ENCODE data around the gene RDH11.
"Not testable (repeated sequence)": the region's sequence is repeated elsewhere in the genome, so short reads cannot be mapped to it uniquely, and the experiment has no call there.

Gene RDH11

DNA sequence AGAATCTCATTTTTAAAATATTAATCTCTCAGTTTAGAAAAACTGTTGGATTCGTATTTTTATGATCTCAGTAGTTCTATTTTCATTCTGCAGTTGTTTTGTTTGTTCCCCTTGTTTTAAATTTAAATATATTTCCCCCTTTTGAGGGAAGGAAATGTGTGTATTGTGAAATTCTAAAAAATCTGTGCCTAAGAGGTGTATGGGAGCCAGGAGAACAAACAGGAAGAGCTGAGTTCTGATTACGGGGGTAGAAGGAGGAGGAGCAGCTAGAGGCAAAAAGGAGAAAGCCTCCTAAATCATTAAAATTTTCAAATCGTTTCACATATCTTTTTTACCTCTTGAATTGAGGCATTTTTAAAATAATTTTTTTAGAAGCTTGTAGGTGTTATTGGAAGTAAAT is 8.4 kb upstream of the RDH11 start:
- Histone ChIP-seq H3K27ac (no peak overlapping the region), H3K4me3 (no peak overlapping the region)
- no peak for DNase-seq (ENCODE audit: low spot score)
- TF ChIP-seq, protein P1, sequence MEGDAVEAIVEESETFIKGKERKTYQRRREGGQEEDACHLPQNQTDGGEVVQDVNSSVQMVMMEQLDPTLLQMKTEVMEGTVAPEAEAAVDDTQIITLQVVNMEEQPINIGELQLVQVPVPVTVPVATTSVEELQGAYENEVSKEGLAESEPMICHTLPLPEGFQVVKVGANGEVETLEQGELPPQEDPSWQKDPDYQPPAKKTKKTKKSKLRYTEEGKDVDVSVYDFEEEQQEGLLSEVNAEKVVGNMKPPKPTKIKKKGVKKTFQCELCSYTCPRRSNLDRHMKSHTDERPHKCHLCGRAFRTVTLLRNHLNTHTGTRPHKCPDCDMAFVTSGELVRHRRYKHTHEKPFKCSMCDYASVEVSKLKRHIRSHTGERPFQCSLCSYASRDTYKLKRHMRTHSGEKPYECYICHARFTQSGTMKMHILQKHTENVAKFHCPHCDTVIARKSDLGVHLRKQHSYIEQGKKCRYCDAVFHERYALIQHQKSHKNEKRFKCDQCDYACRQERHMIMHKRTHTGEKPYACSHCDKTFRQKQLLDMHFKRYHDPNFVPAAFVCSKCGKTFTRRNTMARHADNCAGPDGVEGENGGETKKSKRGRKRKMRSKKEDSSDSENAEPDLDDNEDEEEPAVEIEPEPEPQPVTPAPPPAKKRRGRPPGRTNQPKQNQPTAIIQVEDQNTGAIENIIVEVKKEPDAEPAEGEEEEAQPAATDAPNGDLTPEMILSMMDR (IDR thresholded peaks at IDR 0.05) = no peak

DNA sequence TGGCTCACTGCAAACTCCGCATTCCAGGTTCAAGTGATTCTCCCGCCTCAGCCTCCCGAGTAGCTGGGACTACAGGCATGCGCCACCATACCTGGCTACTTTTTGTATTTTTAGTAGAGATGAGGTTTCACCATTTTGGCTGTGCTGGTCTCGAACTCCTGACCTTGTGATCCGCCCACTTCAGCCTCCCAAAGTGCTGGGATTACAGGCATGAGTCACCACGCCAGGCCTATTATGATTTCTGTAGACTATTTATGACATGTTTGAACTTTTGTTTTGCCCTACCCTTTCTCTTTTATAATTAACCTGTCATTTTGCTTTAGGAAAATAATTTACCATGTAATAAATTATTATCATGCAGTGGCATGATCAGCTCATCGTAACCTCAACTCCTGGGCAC is 5.9 kb upstream of the RDH11 start, which contains the start of gene RDH12:
Gene RDH12 (plus strand): TSS at position 395 of the 400 bp plus-strand sequence. CDS start 20,757 bp downstream, outside the sequence.
- H3K27ac ChIP-seq; H3K4me3 ChIP-seq; DNase-seq (ENCODE audit: low spot score): not testable (repeated sequence)

DNA sequence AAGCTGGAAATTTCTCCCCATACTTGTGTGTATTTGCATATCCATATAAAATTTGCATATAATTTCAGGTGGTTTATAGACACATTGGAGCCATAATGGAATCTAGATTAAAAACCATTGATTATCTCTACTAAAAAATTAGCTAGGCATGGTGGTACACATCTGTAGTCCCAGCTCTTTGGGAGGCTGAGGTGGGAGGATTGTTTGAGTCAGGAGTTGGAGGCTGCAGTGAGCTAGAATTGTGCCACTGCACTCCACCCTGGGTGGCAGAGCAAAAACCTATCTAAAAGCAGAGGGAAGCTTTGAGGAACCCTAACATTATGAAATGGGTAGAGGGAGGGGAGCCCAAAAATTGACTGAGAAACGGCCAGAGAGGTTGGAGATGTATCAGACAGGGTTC is 2.6 kb upstream of the RDH11 start:
- no peak overlapping the region for H3K4me3 ChIP-seq
- no peak for DNase-seq (ENCODE audit: low spot score)
- TF ChIP-seq, protein P1 (IDR thresholded peaks at IDR 0.05) = no peak
- no peak overlapping the region for H3K27ac ChIP-seq

DNA sequence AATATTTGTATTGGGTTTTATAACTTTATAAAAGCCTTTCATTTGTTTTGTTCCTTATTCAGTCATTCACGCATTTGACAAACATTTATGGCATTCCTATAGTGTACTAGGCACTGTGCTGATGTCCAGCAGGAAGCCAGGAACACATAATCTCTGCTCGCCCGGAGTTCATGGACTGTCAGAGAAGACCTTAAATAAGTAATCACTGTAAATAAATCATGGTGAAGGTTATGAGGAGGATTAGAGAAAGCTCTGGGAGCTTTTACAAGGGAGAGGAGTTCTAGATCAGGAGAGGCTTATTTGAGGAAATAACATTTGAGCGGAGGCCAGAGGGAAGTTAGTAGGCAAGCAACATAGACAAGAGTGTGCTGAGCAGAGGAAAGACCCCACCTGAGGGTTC is 1.4 kb upstream of the RDH11 start:
- Histone ChIP-seq H3K27ac (no peak overlapping the region), H3K4me3 (no peak overlapping the region)
- no peak for DNase-seq (ENCODE audit: low spot score)
- TF ChIP-seq, protein P1 (IDR thresholded peaks at IDR 0.05) = no peak

DNA sequence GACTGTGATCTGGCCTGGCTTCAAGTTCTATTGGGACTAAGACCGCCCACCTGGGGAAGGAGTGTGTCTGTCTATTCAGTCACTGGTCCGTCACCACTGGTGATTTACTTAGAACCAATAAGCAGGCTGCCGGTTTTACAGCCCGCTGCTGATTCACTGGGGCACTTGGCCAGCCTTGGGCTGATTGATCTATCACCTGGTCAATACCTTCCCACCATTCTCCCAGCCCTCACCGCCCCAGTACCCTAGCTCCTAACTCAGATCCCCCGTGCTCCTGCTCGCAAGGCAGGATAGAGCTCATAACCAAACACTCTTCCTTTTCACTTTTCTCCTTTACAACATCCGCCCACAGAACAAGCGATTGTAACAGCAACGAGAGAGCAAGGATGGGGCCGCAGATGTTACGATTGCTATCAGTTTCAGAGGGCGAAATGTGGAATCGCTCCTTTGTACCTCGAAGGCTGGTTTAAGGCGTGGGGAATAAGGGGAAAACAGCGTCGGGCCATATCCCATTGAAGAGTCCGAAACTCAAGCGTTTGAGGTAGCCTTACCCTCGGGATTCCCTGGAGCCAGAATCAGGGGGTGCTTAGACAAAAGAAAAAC is 672 bp downstream of the RDH11 start:
- H3K27ac ChIP-seq = peak overlapping the region; percentile 70 to 81
- DNase-seq (ENCODE audit: low spot score) = no peak
- TF ChIP-seq, protein P1 (IDR thresholded peaks at IDR 0.05) = no peak
- H3K4me3 ChIP-seq = peak overlapping the region; percentile 93

DNA sequence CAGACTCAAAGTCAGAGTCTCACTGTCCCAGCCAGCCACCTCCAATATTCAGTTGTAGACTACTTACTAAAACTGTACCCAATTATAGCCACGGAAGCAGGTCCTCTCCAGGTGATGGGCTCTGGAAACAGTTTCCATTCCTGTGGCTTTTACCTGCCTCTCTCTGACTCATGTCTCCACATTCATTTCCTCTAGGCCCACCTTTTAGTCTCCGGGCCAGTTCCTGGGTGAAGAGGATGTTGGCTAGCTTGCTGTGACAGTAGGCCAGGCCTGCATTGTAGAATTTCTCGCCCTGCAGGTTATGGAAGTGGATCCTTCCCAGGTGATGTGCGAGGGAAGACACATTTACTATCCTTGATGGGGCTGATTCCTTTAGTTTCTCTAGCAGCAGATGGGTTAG is 5.6 kb downstream of the RDH11 start:
- Histone ChIP-seq H3K27ac (no peak overlapping the region), H3K4me3 (no peak overlapping the region)
- no peak for DNase-seq (ENCODE audit: low spot score)
- TF ChIP-seq, protein P1 (IDR thresholded peaks at IDR 0.05) = no peak

DNA sequence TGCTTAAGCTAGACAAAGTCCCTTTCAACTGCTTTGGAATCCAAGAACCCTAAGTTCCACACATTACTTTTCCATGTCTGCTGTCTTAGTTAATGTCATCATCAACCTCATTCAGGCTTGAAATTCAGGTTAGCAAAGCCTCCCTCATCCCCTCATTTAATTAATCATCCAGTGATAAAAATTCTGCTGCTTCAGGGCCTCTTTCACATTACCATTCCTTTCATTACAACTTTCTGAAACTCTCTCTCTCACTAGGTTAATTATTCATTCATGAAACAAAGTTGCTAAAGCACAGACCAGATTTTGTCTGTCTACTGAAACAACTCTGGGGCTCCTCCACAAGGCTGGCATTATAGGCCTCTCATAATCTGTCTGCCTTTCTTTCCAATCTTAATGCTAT is 11.7 kb downstream of the RDH11 start:
- TF ChIP-seq, protein P1 (IDR thresholded peaks at IDR 0.05) = no peak
- Histone ChIP-seq H3K4me3 (no peak overlapping the region), H3K27ac (no peak overlapping the region)
- DNase-seq (ENCODE audit: low spot score) = no peak

All from coronary artery (tissue), 2 donors.